Measurements from ENCODE around the gene KLHL40. TPM values are rescaled to one million over a fixed set of nuclear protein-coding genes. Genes with fewer than 3 reads are reported as not detected.

KLHL40 gene
- total and polyA plus RNA-seq, 2 donors (not counting 1 experiment from before 2014, with no cell fraction given): not detected

GRCh38 chr3:42700366-42701288, 15.3 kb downstream of the KLHL40 start:
- no peak overlapping the region for H2AFZ ChIP-seq (ENCODE audit: insufficient read depth, low read depth, low read length, poor library complexity, severe bottlenecking)
- H3K27ac Mint-ChIP-seq: no peak overlapping the region
- DNase-seq (no peak), ATAC-seq (ENCODE audit: low read depth) (no peak)
- H3K79me2 ChIP-seq (ENCODE audit: control insufficient read depth, insufficient read depth, low read length): no peaks in the 10 kb centered on the region
- no peak for TF ChIP-seq CTCF (IDR thresholded peaks at IDR 0.05)
- TF ChIP-seq EZH2 (IDR thresholded peaks at IDR 0.05; ENCODE audit: borderline replicate concordance, insufficient read depth, low read depth, low read length, poor library complexity, severe bottlenecking): no peak
- POLR2A ChIA-PET: interaction anchor here (0.6 kb wide), 1 partner anchor 120 kb away, joined by 4 read pairs; no protein-coding TSS in a partner anchor
- WGBS (ENCODE audit: insufficient coverage): 82% methylated on average over 12 of the region's 15 CpGs
- no peak overlapping the region for H3K4me3 ChIP-seq (ENCODE audit: control extremely low read depth in 1 of 5, extremely low read depth in 1 of 5, insufficient read depth in 1 of 5, low read depth in 2 of 5, low read length in 4 of 5)
- H3K4me2 ChIP-seq (replicated peaks; ENCODE audit: low read depth, low read length, poor library complexity, severe bottlenecking): no peak overlapping the region
- no peaks in the 10 kb centered on the region for H3K4me1 ChIP-seq (ENCODE audit: control insufficient read depth in 2 of 2, insufficient read depth in 2 of 2, low read length in 2 of 2)
- peaks cover 4% of the 10 kb centered on the region for H3K27me3 Mint-ChIP-seq
- CTCF ChIA-PET: no interaction called here
- no peak overlapping the region for H3K9ac ChIP-seq (ENCODE audit: low read length)
- H3K27me3 ChIP-seq (replicated peaks in 1 of 4; ENCODE audit: control extremely low read depth in 1 of 4, control insufficient read depth in 3 of 4, insufficient read depth in 4 of 4, low read length in 3 of 4): peaks cover 0 to 18% (median 0%) of the 10 kb centered on the region in 4 experiments
- no peak overlapping the region for H3K4me3 Mint-ChIP-seq
- H3K4me1 Mint-ChIP-seq: no peaks in the 10 kb centered on the region
- intact Hi-C loops (cut with micrococcal nuclease): no loop called here
- H3K9me3 Mint-ChIP-seq (ENCODE audit: insufficient read depth): no peaks in the 10 kb centered on the region
- no peak overlapping the region for H3K27ac ChIP-seq (ENCODE audit: low read length in 2 of 2)
- peaks cover 0 to 15% (median 0%) of the 10 kb centered on the region in 3 donors for H3K9me3 ChIP-seq (ENCODE audit: control extremely low read depth in 1 of 3, control insufficient read depth in 2 of 3, insufficient read depth in 1 of 3, low read length in 2 of 3)
- no peaks in the 10 kb centered on the region for H4K20me1 ChIP-seq (ENCODE audit: control insufficient read depth, insufficient read depth, low read length, poor library complexity, severe bottlenecking)
- H3K36me3 ChIP-seq (replicated peaks in 1 of 2; ENCODE audit: control extremely low read depth in 1 of 2, control insufficient read depth in 1 of 2, extremely low read depth in 1 of 2, insufficient read depth in 2 of 2, low read length in 1 of 2): no peaks in the 10 kb centered on the region

All from B cell (primary cell).